ENCODE results near the gene PDGFRA.
"Not testable (repeated sequence)": the region's sequence is repeated elsewhere in the genome, so short reads cannot be mapped to it uniquely, and the experiment has no call there.

The PDGFRA gene

DNA sequence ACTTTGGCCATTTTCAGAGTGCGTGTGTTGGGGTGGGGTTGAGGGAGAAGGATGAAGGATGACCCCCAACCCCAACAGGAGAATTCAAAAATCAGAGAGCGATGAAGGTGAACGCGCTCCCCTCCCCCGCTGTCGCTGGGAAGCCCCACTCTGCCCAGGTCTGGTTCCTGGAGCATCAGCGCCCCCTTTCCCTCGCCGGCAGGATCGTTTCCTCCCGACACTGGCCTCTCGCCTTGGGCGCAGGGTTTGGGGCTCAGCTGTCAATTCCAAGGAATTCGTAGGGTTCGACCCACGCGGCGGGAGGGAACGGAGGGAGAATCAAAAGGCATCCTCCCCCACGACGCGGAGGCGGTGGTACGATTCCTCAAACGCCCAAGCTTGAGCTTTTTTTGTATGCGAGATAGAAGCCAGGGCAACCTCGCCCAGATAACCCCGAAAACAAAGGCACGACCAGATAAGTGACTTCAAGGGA lies 1.0 kb upstream of the PDGFRA start:
- DNase-seq = peak; percentile 92

DNA sequence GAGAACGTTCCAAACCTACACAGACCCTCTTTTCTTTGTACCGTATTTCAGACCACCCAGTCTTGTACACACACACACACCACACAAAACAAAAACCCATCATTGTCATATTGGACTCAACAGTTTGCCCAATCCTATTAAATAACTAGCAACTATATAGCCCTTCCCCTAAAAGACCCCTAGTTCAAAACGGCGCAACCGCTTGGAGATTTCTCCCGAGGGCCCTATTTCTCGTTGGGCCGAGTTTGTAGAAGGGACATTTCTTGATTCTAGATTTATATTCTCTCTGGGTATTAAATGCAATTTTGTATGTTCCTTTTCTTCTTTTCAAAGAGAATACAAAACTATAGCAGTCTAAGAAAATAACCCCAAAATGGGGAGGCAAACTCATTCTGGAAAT lies 547 bp upstream of the PDGFRA start:
- no peak for DNase-seq

DNA sequence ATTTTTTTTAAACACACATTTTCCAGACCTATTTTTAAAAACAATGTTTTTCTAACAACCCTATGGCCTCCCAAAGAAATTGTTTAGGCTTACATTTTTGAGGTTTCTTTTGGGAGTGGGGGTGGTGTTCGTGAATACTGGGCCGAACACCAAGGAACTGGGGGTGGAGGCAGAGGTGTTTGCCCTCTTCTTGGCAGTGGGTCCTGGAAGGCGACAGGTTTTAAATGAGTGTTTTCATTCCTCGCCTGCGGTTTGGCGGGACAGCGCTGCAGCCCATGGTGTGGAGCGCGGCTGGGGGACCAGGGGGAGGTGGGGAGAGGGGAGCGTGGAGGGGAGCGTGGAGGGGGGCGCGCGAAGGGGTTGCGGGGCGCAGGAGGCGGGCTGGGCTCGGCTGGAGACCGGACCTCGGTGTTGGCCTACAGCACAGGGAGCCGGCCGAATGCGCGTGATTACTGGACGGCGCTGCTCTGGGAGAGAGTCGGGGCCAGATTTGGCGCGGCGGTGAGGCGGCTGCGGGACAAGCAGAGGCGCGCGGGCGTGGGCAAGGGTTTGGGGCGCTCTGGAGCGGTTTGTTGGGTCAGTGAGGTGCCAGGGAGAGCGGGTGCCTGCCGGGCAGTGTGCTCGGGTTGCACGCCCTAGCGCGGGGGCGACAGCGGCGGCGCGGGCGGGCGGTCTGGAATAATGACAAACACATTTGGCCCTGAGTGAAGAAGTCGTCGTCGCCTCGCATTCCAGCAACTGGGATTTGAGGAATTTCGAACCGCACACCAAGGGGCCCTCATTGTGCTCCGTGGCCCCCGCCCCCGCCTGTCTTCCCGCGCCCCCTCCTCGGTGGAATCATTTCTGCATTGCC lies 764 bp downstream of the PDGFRA start:
- DNase-seq = peak; percentile 72

DNA sequence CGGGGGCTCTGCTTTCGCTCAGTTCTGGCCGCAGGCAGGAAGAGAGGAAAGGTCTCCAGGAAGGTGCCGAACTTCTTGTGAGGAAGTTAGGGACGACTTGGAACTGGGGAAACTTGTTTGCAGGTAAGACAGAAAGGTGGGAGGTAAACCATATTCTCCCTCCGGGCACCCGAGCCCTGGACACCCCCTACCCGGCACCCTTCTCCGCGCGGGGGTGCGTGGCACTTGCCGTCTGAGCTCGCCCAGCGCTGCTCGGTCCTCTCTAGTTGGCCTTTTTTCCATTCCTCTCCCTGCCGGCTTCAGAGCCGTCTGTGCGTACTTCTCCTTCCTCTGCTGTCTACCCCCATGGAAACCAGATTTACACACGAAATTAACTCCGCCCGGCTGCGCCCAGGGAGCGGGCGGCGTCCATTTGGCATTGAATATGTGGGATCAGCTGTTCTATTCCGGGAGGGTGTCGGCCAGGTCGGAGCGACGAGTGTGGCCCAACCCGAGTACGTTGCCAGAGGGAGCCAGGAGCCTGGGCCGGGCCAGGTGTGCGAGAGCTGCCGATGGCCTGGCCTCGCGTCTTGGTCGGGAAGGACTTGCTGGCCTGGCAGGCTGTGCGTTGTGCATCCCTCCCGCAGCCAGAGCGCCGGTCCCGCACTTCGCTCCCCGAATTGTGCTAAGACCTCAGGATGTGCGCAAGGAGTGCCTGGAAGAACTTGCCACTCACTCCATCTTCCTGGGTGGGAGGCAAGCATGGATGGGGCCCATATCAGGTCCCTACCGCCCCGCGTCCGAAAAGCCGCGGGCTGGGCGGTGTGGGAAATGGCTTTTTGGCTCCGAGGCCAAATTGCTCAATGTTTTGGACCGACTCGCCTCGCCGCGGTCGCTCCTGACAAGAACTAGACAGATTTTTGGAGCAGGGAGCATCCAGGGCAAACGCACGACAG lies 1.7 kb downstream of the PDGFRA start:
- DNase-seq = peak; percentile 82

DNA sequence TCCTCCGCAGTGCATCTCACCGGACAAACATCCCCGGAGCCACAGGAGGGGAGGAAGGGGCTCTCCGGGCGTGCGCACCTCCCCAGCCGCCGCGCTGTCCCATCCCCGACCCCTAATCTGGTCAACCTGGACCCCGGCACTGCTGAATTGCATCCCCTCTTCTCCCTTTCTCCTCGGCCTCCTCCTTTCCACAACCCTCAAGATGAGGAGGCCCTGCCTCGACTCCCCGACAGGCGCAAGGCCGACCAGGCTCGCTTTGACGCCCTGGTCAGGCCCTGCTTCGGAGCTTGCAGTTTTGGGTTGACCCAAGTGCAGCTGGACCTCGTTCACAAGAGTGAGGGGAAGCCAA lies 2.3 kb downstream of the PDGFRA start:
- no peak for DNase-seq

GRCh38 chr4:54231768-54232688 lies 2.9 kb downstream of the PDGFRA start:
- DNase-seq = peak; percentile 84

DNA sequence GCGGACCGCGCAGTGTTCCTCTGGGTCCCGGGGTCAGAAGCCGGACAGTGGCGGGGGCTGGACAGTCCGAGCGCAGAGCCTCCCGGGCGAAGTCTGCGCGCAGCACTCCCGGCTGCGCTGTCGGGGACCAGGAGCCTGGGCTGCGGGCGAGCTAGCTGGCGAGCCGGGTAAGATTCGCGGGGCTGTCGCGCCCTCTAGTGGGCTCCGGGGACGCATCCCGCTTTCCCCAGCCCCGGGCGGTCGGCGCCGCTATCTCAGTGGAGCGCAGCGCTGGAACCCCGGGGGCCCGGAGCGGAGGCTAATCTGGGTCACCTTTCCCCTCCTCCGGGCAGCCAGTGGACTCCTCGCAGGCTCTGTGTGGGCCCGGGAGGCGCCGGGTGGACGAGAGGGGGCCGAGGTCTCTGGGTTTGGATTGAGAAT lies 4.2 kb downstream of the PDGFRA start:
- peak; percentile 92 for DNase-seq

GRCh38 chr4:54233697-54234496 lies 4.8 kb downstream of the PDGFRA start:
- peak; percentile 80 for DNase-seq

- DNase-seq = no peak
These were observed 5.6 kb downstream of the PDGFRA start for GRCh38 chr4:54234497-54235205.

DNA sequence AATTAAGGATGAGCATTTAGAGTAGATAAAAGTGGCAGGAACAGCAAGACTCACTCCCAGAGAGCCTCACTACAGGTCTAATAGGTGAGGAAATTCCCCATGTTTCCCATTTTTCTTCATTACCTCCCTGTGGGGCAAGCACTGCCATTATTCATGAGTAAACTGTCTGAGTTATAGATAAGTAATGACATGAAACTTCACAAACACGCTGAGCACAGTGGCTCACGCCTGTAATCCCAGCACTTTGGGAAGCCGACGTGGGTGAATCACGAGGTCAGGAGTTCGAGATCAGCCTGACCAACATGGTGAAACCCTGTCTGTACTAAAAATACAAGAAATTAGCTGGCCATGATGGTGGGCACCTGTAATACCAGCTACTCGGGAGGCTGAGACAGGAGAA lies 7.2 kb downstream of the PDGFRA start:
- DNase-seq = not testable (repeated sequence)

DNA sequence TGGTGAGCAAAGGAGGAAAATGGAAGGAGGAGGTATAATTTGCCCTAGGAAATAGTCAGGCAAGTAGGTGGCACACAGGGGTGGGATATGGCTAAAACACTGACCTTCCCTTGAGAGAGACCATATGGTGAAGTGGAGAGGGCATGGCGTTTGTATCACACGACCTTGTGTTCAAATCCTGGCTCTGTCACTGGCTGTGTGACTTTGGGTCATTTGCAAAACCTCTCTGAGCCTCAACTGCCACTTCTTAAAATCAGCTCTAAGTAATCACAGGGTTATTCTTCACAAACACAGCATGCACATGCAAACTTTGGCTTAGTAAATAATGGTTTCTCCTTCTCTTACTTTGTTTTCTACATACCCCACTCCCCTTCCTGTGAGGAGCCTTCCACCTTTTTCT lies 8.7 kb downstream of the PDGFRA start:
- DNase-seq = no peak

- DNase-seq = no peak
These were observed 9.3 kb downstream of the PDGFRA start for GRCh38 chr4:54238389-54238788.

DNA sequence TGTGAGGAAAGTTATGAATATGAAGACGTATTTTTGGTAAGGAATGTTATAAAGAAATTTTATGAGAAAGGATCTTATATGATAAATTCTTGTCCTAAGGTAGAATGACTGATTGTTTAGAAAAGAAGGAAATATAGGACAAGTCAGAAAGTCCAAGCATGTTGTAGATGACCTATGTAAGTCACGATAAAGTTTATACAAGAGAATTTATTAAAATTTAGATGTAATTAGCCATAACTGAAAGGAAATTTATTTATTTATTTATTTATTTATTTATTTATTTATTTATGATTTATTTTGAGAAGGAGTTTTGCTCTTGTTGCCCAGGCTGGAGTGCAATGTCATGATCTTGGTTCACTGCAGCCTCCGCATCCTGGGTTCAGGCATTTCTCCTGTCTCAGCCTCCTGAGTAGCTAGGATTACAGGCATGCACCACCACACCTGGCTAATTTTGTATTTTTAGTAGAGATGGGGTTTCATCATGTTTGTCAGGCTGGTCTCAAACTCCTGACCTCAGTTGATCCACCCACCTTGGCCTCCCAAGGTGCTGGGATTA lies 12.3 kb downstream of the PDGFRA start:
- not testable (repeated sequence) for DNase-seq

DNA sequence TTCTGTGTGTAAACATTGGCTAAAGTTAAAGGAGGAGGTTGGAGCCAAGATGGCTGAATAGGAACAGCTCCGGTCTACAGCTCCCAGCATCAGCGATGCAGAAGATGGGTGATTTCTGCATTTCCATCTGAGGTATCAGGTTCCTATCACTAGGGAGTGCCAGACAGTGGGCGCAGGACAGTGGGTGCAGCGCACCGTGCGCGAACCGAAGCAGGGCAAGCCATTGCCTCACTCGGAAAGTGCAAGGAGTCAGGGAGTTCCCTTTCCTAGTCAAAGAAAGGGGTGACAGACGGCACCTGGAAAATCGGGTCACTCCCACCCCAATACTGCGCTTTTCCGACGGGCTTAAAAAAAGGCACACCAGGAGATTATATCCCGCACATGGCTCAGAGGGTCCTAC lies 14.4 kb downstream of the PDGFRA start:
- not testable (repeated sequence) for DNase-seq

DNA sequence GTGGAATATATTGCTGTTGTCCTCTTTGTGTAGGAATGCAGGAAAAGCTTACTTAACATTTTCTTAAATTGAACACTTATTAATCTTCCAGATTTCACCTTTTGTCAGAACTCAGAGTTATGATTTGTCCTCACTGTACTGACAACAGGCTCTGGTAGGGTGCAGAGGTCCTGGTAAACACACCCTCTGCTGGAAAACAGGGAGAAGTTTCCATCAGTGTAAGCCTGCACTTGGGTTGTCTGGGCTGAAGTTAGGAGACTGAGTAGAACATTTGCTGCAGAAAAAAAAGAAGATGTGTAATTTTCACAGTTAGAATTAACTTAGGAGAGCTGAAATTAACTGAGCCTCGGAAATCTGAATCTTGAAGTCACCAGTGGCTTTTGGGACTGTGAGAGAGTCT lies 23.2 kb downstream of the PDGFRA start:
- DNase-seq = not testable (repeated sequence)

DNA sequence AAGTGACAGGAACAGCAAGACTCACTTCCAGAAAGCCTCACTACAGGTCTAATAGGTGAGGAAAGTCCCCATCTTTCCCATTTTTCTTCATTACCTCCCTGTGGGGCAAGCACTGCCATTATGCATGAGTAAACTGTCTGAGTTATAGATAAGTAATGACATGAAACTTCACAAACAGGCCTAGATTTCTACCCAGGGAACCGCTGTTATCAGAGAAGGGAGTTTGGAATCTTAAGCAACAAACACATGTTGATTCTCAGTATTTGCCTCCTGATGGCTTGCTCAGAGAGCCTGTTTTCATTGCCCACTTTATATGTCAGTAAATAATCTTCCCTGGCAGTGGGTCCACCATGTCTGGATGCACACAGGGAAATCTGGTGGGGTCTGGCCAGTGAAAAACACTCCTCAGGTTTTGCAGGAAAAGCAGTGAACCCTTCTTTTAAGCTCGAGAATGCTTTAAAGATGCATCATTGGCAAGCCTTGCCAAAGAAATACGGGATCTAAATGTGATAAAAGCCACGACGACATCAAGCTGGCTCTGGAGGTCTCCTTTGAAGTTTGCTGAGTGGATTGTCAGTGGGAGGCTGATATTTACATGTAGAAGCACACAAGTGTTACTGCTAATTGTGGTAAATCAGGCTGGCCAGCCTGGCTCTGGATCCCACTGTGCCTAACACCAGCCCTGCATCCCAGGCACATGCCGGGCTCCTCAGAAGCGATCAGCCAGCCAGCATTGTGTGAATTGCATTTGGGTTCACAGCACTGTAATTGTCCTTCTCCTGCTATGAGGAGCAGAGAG lies 25.2 kb downstream of the PDGFRA start:
- DNase-seq = no peak

- DNase-seq = no peak
These were observed 25.8 kb downstream of the PDGFRA start for GRCh38 chr4:54254915-54255246.

DNA sequence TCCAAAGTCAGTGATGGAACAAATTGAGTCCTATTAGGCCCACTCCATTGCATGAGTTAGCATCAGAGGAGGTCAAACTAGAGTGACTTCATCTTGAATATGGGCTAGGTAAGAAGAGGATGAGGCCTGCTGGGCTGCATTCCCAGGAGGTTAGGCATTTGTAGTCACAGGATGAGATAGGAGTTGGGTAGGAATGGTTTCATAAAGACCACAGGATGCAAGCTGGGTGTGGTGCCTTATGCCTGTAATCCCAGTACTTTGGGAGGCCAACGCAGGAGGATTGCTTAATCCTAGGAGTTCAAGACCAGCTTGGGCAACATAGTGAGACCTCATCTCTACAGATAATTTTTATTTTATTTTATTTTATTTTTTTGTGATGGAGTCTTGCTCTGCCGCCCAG lies 26.8 kb downstream of the PDGFRA start:
- no peak for DNase-seq

DNA sequence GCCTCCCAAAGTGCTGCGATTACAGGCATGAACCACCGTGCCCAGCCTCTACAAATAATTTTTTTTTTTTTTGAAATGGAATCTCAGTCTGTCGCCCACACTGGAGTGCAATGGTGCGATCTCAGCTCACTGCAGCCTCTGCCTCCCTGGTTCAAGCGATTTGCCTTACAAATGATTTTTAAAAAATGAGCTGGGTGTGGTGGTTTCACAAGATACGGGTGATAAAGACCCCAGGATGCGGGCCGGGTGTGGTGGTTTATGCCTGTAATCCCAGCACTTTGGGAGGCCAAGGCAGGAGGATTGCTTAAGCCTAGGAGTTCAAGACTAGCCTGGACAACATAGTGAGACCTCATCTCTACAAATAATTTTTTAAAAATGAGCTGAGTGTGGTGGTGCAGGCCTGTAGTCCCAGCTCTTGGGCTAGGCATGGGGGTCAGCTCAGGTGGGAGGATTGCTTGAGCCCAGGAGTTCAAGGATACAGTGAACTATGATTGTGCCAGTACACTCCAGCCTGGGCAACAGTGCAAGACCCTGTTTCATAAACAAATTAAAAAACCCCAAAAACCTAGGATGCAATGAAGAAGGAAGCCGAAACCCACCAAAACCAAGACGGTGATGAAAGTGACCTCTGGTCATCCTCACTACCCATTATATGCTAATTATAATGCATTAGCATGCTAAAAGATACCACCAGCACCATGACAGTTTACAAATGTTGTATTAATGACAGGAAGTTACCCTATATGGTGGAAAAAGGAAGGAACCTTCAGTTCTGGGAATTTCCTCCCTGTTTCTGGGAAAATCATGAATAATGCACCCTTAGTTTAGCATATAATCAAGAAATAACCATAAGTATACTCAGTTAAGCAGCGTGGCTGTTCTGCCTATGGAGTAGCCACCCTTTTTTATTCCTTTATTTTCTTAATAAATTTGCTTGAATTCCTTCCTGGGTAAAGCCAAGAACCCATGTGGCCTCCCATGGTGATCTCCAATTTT lies 27.7 kb downstream of the PDGFRA start:
- DNase-seq = no peak
